ENCODE measurements around the gene TEAD4.
A peak's percentile ranks its signal among the peaks of the same experiment; 100 is the strongest.

TEAD4 gene

DNA sequence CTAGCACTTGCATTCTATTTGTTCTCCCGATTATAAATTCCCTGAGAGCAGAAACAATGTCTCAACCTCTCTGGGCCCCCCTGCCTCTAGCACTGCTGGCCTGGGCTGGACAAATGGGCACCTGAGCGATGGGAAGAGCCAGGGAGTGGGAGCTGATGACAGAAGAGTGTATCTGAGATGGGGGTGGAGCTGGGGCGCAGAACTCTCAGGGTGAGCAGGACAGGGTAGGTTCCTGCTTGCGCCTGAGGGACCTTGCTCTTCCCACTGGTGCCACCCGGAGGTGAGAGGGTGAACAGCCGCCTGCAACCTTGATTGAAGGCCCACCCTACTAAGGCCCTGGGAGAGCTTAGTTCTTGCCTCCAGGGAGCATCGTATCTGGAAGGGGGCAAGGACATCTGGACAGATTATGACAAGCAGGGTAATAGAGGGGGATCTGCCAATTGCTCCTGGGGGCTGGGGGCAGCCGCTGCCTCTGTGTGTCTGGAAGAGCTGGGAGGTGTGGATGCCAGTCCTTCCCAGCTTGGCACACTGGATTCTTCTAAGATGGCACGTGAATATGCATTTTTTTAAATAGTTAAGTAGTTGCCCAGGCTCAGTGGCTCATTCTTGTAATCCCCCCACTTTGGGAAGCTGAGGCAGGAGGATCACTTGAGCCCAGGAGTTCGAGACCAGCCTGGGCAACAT, 75.0 kb downstream of the TEAD4 start:
- DNase-seq = peak; percentile 12

GRCh38 chr12:3035171-3035570, 76.0 kb downstream of the TEAD4 start:
- no peak for DNase-seq

DNA sequence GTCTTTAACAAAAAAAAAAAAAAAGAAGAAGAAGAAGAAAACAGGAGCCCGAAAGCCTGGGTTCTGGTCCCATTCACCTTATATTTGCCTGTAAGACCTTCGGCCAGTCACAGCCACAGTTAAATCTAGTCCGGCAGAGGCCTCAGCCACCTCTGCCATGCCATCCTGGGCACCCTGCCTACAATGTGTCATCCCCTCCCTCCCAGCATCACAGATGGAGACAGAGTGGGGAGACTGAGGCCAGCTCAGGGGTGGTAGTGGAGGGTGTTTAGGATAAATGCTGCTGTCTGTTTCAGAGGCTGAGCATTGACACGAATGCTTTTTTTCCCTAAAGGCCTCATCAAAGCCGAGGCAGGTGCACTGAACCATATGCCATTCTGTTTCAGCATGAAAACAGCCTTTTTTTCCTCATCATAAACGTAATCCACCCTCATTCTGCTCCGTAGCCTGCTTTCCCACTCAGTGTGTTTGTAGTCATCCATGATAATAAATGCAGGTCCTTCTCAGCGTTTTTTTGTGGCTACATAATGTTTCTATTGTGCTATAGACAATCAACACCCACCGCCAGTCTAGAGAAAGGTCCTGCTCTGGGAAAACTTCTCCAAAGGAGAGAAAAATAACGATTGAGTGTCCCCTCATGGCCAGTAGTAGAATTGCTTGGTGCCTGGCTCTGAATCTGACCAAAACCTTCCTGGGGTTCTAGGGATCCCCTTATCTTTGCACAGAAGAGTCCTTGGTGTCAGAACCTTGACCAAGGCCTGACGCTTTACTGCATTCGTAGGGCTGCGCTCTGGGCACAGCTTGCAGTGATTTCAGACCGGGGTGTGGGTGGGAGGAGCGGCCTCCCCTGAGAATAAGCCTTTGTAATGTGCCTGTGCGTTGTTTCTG, 76.9 kb downstream of the TEAD4 start:
- DNase-seq = no peak

GRCh38 chr12:3036901-3037600, 77.9 kb downstream of the TEAD4 start:
- no peak for DNase-seq

GRCh38 chr12:3038166-3038565, 79.0 kb downstream of the TEAD4 start:
- no peak for DNase-seq

- DNase-seq = no peak
Observed at GRCh38 chr12:3038926-3039510, 79.8 kb downstream of the TEAD4 start.

GRCh38 chr12:3040026-3040656, 80.9 kb downstream of the TEAD4 start:
- no peak for DNase-seq

- no peak for DNase-seq
Observed at GRCh38 chr12:3040663-3041544, 81.7 kb downstream of the TEAD4 start.

DNA sequence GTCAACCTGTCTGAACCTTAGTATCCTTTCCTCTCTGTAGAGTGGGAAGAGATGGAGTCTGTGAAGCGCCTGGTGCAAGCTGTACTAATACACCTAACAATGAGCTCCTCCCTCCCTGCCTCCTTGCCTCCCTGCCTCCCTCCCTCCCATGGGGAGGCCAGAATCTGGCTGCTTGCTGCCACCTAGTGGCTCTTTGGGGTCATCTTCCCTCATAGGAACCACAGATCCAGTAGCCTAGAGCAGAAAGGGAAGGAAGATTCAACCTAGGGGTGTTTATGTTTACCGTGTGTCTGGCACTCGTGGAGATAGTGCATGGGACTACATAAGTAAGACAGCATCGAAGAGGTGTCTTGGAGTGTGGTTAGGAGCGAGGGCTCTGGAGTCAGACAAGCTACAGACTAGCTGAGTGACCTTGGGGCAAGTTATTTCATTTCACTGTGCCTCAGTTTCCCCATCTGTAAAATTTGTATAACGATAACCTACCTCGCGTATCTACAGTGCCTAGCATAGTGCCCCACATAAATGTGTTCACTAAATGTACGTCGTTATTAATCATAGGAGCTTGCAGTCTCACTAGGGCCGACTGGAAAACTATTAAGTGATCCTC, 82.5 kb downstream of the TEAD4 start:
- peak; percentile 50 for DNase-seq

DNA sequence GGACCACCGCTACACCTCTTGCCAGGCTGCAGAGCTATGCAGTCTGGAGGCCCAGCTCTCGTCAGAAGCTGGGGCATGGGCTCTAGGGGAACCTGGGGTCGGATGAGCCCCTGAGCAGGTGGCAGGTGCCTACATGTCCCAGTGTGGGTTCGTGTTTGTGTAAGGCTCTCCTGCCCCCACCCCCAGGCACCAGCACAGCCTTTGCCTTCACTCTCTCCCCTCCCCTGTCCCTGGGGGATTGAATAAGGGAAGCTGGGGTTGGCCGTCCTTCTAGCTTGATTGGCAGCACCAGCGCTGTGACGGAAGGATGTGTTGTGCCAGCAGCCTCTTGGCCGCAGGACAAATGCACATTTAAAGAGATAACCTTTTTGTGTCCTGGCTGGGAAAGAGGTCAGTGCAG, 83.2 kb downstream of the TEAD4 start:
- DNase-seq = no peak

DNA sequence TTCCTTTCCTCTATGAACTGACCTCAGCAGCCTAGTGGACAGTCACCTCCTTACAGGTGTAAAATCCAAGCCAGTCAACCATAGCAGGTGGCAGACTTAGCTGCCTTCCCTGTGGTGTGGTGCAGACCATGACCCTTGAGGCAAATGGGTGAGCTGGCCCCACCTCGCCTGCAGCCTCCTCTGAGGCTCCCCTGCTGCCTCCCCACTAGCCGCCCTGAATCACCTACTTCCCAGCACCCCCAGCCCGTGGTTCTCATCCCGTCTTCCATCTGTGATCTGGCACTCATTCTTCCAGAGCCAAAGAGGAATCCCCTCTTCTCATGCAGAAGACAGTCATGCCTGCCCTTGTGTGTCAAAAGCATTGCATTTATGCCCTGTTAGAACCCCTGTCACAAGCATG, 83.6 kb downstream of the TEAD4 start:
- DNase-seq = no peak

DNA sequence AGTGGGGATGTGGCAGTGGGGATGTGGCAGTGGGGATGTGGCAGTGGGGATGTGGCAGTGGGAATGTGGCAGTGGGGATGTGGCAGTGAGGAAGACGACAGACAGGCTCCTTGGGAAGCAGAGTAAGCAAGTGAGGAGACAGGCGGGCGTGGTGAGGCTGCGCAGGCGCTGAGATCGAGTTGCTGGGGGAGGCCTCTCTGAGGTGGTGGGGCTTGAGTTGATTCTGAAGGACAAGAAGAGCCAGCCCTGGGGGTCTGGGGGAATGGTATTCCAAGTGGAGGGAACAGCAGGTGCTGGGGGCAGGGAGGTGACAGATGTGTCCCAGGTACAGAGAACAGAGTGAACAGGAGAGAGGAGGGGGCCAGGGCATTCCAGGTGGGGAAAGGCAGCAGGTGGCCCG, 84.2 kb downstream of the TEAD4 start:
- no peak for DNase-seq

- DNase-seq = no peak
Observed at GRCh38 chr12:3044141-3044630, 85.0 kb downstream of the TEAD4 start.

GRCh38 chr12:3045494-3045893, 86.3 kb downstream of the TEAD4 start:
- no peak for DNase-seq

- DNase-seq = no peak
Observed at GRCh38 chr12:3045989-3046388, 86.8 kb downstream of the TEAD4 start.

GRCh38 chr12:3046441-3047200, 87.4 kb downstream of the TEAD4 start:
- no peak for DNase-seq

DNA sequence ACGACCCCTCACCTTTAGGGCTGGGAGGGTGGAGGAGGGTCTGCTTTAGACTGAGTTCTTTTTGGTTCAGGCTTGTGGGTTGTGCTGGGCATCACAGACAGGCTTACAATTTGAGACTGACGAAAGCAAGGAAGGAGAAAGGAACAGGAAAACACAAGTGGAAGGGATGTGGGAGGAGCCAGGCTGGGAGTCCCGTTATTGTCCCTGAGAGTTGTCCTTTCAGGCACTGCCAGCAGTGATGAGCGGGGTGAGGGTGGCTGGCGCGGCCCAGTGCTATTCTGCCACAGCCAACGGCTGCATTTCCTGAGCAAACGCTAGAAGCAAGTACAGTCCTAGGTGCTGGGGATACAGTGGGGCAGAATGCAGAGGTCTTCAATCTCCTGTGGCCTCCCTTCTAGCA, 88.8 kb downstream of the TEAD4 start:
- no peak for DNase-seq

DNA sequence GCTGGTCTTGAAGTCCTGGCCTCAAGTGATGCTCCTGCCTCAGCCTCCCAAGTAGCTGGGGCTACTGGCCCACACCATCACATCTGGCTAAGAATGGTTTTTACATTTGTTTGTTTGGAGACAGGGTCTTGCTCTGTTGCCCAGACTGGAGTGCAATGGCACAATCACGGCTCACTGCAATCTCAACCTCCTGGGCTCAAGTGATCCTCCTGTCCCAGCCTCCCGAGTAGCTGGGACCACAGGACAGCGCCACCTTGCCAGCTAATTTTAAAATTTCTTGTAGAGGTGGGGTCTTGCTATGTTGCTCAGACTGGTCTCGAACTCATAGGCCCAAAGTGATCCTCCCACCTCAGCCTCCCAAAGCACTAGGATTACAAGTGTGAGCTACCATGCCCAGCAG, 89.3 kb downstream of the TEAD4 start:
- no peak for DNase-seq

DNA sequence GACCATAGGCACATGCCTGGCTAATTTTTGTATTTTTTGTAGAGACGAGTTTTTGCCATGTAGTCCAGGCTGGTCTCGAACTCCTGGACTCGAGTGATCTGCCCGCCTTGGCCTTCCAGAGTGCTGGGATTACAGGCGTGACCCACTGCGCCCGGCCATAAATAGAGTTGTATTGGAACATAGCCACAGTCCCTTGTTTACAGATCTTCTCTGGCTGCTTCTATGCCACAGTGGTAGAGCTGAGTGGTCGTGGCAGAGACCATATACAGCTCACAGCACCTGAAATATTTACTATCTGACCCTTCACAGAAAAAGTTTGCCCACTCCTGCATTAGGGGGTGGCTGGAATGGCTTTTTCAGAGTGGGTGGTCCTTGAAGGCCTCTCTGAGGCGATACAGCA, 90.0 kb downstream of the TEAD4 start:
- DNase-seq = no peak

GRCh38 chr12:3049611-3050249, 90.5 kb downstream of the TEAD4 start:
- no peak for DNase-seq

Data from CD4-positive, alpha-beta T cell treated with Interleukin-6 for 4 hours (primary cell).